ENCODE data around the gene GLT8D1. TPM values are rescaled to one million over a fixed set of nuclear protein-coding genes. Genes with fewer than 3 reads are reported as not detected.

Gene GLT8D1
- total and polyA plus RNA-seq, 9 of the 15 experiments (the other 6 are each of a cell fraction or from before 2014, with no cell fraction given), result 14.1 to 65.9 (median 33.7) TPM

- TF ChIP-seq HNRNPLL (IDR thresholded peaks at IDR 0.05; ENCODE audit: low read depth, low read length, poor library complexity, severe bottlenecking) (peak; percentile 25), RFX5 (IDR thresholded peaks at IDR 0.05; ENCODE audit: low read depth, low read length) (no peak), KLF10 (CRISPR knock-in tag; IDR thresholded peaks at IDR 0.05) (no peak), NR1H2 (CRISPR knock-in tag; IDR thresholded peaks at IDR 0.05) (no peak), HINFP (tag; conservative IDR thresholded peaks at IDR 0.05; ENCODE audit: low read depth) (no peak), MCM3 (IDR thresholded peaks at IDR 0.05) (no peak), MECOM (CRISPR knock-in tag; IDR thresholded peaks at IDR 0.05) (no peak)
Measured at GRCh38 chr3:52705688-52706686, at the start of gene GLT8D1, which contains the start of gene SPCS1 (continued).

- no peak for FAIRE-seq
- intact Hi-C loops (cut with micrococcal nuclease), result no loop called here
- BruUV-seq (replicated peaks), result no TSS peak
- in situ Hi-C loops (cut with MboI), result no loop called here
- peaks cover 50% of the 10 kb centered on the region; the same call in 2 of the 3 replicates for H3K36me3 ChIP-seq (ENCODE audit: control insufficient read depth, insufficient read depth, low read length)
- H3K9me1 ChIP-seq (ENCODE audit: control insufficient read depth, insufficient read depth, low read length), result no peaks in the 10 kb centered on the region
- H4K20me1 ChIP-seq (replicated peaks; ENCODE audit: control insufficient read depth, insufficient read depth, low read length), result no peaks in the 10 kb centered on the region
- H3K27me3 ChIP-seq (ENCODE audit: control insufficient read depth in 2 of 2, insufficient read depth in 2 of 2, low read length in 2 of 2), result no peaks in the 10 kb centered on the region
- H3K4me1 ChIP-seq (replicated peaks in 1 of 2; ENCODE audit: control insufficient read depth in 2 of 2, insufficient read depth in 2 of 2, low read length in 2 of 2), result no peaks in the 10 kb centered on the region
- 83% methylated on average over 4 of the region's 4 CpGs for WGBS (ENCODE audit: insufficient coverage, low coverage, missing lambda C conversion rate)
- no peak overlapping the region for H3K4me3 ChIP-seq
- CTCF ChIA-PET (ENCODE audit: low intra/inter-chr PET ratio), result no interaction called here
- H2AFZ ChIP-seq (ENCODE audit: low read depth, low read length), result no peak overlapping the region
- no peak for ATAC-seq
- H3K27ac ChIP-seq (ENCODE audit: extremely low read depth, low read depth, low read length), result no peak overlapping the region
- H3K9ac ChIP-seq (ENCODE audit: insufficient read depth in 1 of 2, low read depth in 2 of 2, low read length in 2 of 2), result no peak overlapping the region
- no peak for DNase-seq (ENCODE audit: extremely low read depth in 1 of 4, low spot score in 3 of 4)
- H3K79me2 ChIP-seq (ENCODE audit: control insufficient read depth, insufficient read depth, low read length), result no peaks in the 10 kb centered on the region
- H3K4me2 ChIP-seq (ENCODE audit: insufficient read depth, low read length), result no peak overlapping the region
- no peaks in the 10 kb centered on the region for H3K9me3 ChIP-seq (replicated peaks; ENCODE audit: control insufficient read depth, insufficient read depth, low read depth, low read length)
- POLR2A ChIA-PET, result no interaction called here
- no peak for TF ChIP-seq ZNF263 (CRISPR knock-in tag; IDR thresholded peaks at IDR 0.05; ENCODE audit: borderline replicate concordance)
- no peak for TF ChIP-seq TAF15 (IDR thresholded peaks at IDR 0.05; ENCODE audit: low read depth, low read length)
- TF ChIP-seq ZNF316 (IDR thresholded peaks at IDR 0.05), result peak; percentile 45
- no peak for TF ChIP-seq ZNF830 (CRISPR knock-in tag; IDR thresholded peaks at IDR 0.05)
- no peak for TF ChIP-seq PYGO2 (tag; IDR thresholded peaks at IDR 0.05)
- TF ChIP-seq C11orf30 (IDR thresholded peaks at IDR 0.05; ENCODE audit: low read depth), result 0 out of 2 replicates have a peak, but pooled peaks have one; percentile 16
- TF ChIP-seq ZNF224 (CRISPR knock-in tag; IDR thresholded peaks at IDR 0.05), result no peak
- TF ChIP-seq ETS2 (tag; IDR thresholded peaks at IDR 0.05; ENCODE audit: borderline replicate concordance, poor library complexity, severe bottlenecking), result no peak
- no peak for TF ChIP-seq ZBTB9 (CRISPR knock-in tag; IDR thresholded peaks at IDR 0.05)
- TF ChIP-seq ZNF785 (CRISPR knock-in tag; IDR thresholded peaks at IDR 0.05), result no peak
- TF ChIP-seq CEBPG (CRISPR knock-in tag; IDR thresholded peaks at IDR 0.05), result no peak
- no peak for TF ChIP-seq CEBPG (tag; conservative IDR thresholded peaks at IDR 0.05 in 1 of 2, IDR thresholded peaks at IDR 0.05 in 1 of 2)
Measured at GRCh38 chr3:52754373-52754772, 48.8 kb upstream of the GLT8D1 start.
